ENCODE results near the gene ZNF439. TPM values are rescaled to one million over a fixed set of nuclear protein-coding genes. Genes with fewer than 3 reads are reported as not detected.

The ZNF439 gene
- total and polyA plus RNA-seq, 2 donors (not counting 1 experiment from before 2014, with no cell fraction given) = 19.7 to 48.6 TPM

DNA sequence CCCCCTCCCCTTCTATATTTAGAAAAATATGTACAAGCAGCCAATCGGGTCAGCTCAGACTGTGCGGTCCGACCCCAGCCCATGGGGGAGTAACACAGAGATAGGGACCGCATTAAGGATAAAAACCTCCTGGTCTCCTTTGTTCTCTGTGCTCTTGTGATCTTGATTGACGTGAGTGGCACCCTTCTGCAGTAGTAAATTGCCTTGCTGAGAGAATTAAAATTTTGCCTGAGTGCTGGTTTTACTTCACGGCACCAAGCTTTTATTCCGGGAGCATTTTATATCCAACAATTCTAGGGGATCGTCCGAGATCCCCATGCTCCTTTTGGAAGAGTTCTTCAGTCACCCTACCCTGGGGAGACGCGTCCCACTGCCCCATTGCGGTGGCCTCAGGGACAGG lies 32.1 kb downstream of the ZNF439 start:
- no peaks in the 10 kb centered on the region for H3K36me3 ChIP-seq (replicated peaks in 1 of 2; ENCODE audit: control extremely low read depth in 1 of 2, control insufficient read depth in 1 of 2, extremely low read depth in 1 of 2, insufficient read depth in 2 of 2, low read length in 1 of 2)
- intact Hi-C loops (cut with micrococcal nuclease) = loop anchor here (2.0 kb wide), 2 partner anchors 44 to 66 kb away; partner anchors contain the start of genes ZNF440 and ZNF700
- peaks cover 0 to 19% (median 7%) of the 10 kb centered on the region in 3 donors for H3K9me3 ChIP-seq (ENCODE audit: control extremely low read depth in 1 of 3, control insufficient read depth in 2 of 3, insufficient read depth in 1 of 3, low read length in 2 of 3)
- no peak for TF ChIP-seq EZH2 (IDR thresholded peaks at IDR 0.05; ENCODE audit: borderline replicate concordance, insufficient read depth, low read depth, low read length, poor library complexity, severe bottlenecking)
- TF ChIP-seq, protein P1, sequence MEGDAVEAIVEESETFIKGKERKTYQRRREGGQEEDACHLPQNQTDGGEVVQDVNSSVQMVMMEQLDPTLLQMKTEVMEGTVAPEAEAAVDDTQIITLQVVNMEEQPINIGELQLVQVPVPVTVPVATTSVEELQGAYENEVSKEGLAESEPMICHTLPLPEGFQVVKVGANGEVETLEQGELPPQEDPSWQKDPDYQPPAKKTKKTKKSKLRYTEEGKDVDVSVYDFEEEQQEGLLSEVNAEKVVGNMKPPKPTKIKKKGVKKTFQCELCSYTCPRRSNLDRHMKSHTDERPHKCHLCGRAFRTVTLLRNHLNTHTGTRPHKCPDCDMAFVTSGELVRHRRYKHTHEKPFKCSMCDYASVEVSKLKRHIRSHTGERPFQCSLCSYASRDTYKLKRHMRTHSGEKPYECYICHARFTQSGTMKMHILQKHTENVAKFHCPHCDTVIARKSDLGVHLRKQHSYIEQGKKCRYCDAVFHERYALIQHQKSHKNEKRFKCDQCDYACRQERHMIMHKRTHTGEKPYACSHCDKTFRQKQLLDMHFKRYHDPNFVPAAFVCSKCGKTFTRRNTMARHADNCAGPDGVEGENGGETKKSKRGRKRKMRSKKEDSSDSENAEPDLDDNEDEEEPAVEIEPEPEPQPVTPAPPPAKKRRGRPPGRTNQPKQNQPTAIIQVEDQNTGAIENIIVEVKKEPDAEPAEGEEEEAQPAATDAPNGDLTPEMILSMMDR (IDR thresholded peaks at IDR 0.05) = no peak
- Mint-ChIP-seq H3K27ac (no peak overlapping the region), H3K9me3 (ENCODE audit: insufficient read depth) (no peaks in the 10 kb centered on the region), H3K4me1 (peaks cover 4% of the 10 kb centered on the region), H3K4me3 (no peak overlapping the region), H3K27me3 (no peaks in the 10 kb centered on the region)
- H3K27ac ChIP-seq (ENCODE audit: low read length in 2 of 2) = no peak overlapping the region
- no peak overlapping the region for H3K4me2 ChIP-seq (replicated peaks; ENCODE audit: low read depth, low read length, poor library complexity, severe bottlenecking)
- H3K79me2 ChIP-seq (ENCODE audit: control insufficient read depth, insufficient read depth, low read length) = no peaks in the 10 kb centered on the region
- no peaks in the 10 kb centered on the region for H4K20me1 ChIP-seq (ENCODE audit: control insufficient read depth, insufficient read depth, low read length, poor library complexity, severe bottlenecking)
- peaks cover 0 to 6% of the 10 kb centered on the region in 2 donors for H3K4me1 ChIP-seq (ENCODE audit: control insufficient read depth in 2 of 2, insufficient read depth in 2 of 2, low read length in 2 of 2)
- H3K4me3 ChIP-seq (ENCODE audit: control extremely low read depth in 1 of 5, extremely low read depth in 1 of 5, insufficient read depth in 1 of 5, low read depth in 2 of 5, low read length in 4 of 5) = no peak overlapping the region
- 97% methylated on average over 12 of the region's 12 CpGs for WGBS (ENCODE audit: insufficient coverage)
- H3K9ac ChIP-seq (ENCODE audit: low read length) = no peak overlapping the region
- no peaks in the 10 kb centered on the region for H3K27me3 ChIP-seq (replicated peaks in 1 of 4; ENCODE audit: control extremely low read depth in 1 of 4, control insufficient read depth in 3 of 4, insufficient read depth in 4 of 4, low read length in 3 of 4)
- no peak for DNase-seq
- ChIA-PET POLR2A (no interaction called here), CTCF (interaction anchor here (0.7 to 2.8 kb wide), 13 partner anchors 12 to 283 kb away, joined by 3 to 22 read pairs (median 3); partner anchors contain the start of genes ZNF136, ZNF20, ZNF439 and ZNF491)
- no peak overlapping the region for H2AFZ ChIP-seq (ENCODE audit: insufficient read depth, low read depth, low read length, poor library complexity, severe bottlenecking)
- no peak for ATAC-seq (ENCODE audit: low read depth)

DNA sequence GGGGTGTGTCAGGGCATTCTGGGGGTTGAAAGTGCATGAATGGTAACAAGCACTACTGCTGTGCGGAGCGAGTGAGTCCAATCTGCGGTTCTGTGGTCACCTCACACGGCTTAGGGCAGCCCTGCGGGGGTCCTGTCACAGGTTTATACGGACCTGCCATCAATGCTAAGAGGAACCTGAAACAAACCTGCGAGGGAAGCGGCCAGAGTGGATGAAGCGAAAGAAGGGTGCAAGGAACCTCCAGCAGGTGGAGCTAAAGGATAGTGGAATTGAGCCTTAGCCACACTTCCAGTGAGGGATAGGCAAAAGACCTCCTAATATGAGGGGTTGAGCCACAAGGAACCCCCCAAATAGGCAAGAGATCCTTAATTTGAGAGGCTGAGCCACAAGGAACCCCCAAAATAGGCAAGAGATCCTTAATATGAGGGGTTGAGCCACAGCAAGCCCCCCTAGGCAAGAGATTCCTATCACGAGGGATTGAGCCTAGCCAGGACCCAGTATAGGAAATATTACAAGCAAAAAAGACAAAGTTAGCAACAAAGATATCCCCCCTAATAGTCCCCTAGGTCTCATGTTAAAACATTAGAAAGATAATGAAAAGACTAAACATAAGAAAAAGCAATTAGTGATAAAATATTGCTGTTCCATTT lies 32.8 kb downstream of the ZNF439 start:
- ATAC-seq (ENCODE audit: low read depth) = peak; percentile 56
- H3K4me2 ChIP-seq (replicated peaks; ENCODE audit: low read depth, low read length, poor library complexity, severe bottlenecking) = peak overlapping the region; percentile 27
- H3K4me3 ChIP-seq (ENCODE audit: control extremely low read depth in 1 of 5, extremely low read depth in 1 of 5, insufficient read depth in 1 of 5, low read depth in 2 of 5, low read length in 4 of 5) = no peak overlapping the region
- no peak overlapping the region for H3K9ac ChIP-seq (ENCODE audit: low read length)
- no peak for TF ChIP-seq EZH2 (IDR thresholded peaks at IDR 0.05; ENCODE audit: borderline replicate concordance, insufficient read depth, low read depth, low read length, poor library complexity, severe bottlenecking)
- TF ChIP-seq, protein P1 (IDR thresholded peaks at IDR 0.05) = peak; percentile 77
- no peaks in the 10 kb centered on the region for H3K27me3 ChIP-seq (replicated peaks in 1 of 4; ENCODE audit: control extremely low read depth in 1 of 4, control insufficient read depth in 3 of 4, insufficient read depth in 4 of 4, low read length in 3 of 4)
- H3K9me3 ChIP-seq (ENCODE audit: control extremely low read depth in 1 of 3, control insufficient read depth in 2 of 3, insufficient read depth in 1 of 3, low read length in 2 of 3) = peaks cover 0 to 20% (median 7%) of the 10 kb centered on the region in 3 donors
- 20% methylated on average over 9 of the region's 10 CpGs for WGBS (ENCODE audit: insufficient coverage)
- H3K27ac Mint-ChIP-seq = no peak overlapping the region
- peaks cover 1% of the 10 kb centered on the region for H3K9me3 Mint-ChIP-seq (ENCODE audit: insufficient read depth)
- H3K4me1 ChIP-seq (ENCODE audit: control insufficient read depth in 2 of 2, insufficient read depth in 2 of 2, low read length in 2 of 2) = peaks cover 0 to 6% of the 10 kb centered on the region in 2 donors
- H3K4me3 Mint-ChIP-seq = no peak overlapping the region
- no peaks in the 10 kb centered on the region for H3K27me3 Mint-ChIP-seq
- POLR2A ChIA-PET = no interaction called here
- H3K36me3 ChIP-seq (replicated peaks in 1 of 2; ENCODE audit: control extremely low read depth in 1 of 2, control insufficient read depth in 1 of 2, extremely low read depth in 1 of 2, insufficient read depth in 2 of 2, low read length in 1 of 2) = no peaks in the 10 kb centered on the region
- peak; percentile 78 for DNase-seq
- H4K20me1 ChIP-seq (ENCODE audit: control insufficient read depth, insufficient read depth, low read length, poor library complexity, severe bottlenecking) = no peaks in the 10 kb centered on the region
- intact Hi-C loops (cut with micrococcal nuclease) = loop anchor here (1.0 to 2.0 kb wide), 4 partner anchors 44 to 260 kb away; partner anchors contain the start of genes ZNF440 and ZNF700
- no peaks in the 10 kb centered on the region for H3K79me2 ChIP-seq (ENCODE audit: control insufficient read depth, insufficient read depth, low read length)
- H3K27ac ChIP-seq (ENCODE audit: low read length in 2 of 2) = no peak overlapping the region
- CTCF ChIA-PET = interaction anchor here (0.9 to 2.8 kb wide), 9 partner anchors 11 to 282 kb away, joined by 3 to 22 read pairs (median 3); partner anchors contain the start of genes ZNF136, ZNF20 and ZNF439
- peaks cover 4% of the 10 kb centered on the region for H3K4me1 Mint-ChIP-seq
- no peak overlapping the region for H2AFZ ChIP-seq (ENCODE audit: insufficient read depth, low read depth, low read length, poor library complexity, severe bottlenecking)
